ENCODE measurements around the gene WDR76.

WDR76 gene

GRCh38 chr15:43879386-43880355, 52.9 kb downstream of the WDR76 start:
- DNase-seq: no peak

DNA sequence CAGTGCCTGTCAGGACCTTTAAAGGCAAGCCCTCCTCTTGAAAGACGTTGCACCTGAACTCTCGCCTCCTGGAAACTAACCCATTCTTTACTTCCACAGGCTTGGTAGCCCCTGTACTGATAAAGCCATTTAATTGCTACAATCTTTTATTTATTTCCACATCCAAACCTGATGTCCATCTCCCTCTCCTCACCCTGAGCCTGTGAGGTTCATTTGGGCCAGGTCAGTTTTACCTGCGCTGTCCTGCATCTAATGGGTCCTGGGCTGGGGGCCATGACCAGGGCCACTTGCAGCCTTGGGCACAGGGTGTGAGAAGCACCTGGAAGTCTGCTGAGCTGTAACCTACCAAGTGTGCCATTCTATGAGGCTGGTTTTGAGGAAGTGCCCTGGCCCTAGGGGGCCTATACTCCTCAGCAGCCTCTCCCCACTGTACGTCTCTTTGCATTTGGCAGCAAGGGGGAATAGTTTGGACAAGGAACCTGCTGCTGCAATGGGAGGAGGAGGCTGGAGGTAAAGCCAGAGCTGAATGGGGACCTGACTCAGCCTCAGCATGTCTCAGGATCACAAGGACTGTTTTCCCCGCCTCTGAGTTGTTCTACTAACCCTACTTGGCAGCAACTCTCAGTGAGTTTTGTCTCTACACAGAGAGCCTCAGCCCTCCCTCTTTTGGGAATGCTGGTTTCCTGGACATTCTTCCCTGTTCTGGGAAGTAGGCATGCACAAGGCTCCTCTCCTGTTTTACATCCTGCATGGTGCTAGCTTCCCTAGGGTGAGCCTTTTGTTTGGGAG, 53.8 kb downstream of the WDR76 start:
- DNase-seq: no peak

GRCh38 chr15:43881245-43881644, 54.4 kb downstream of the WDR76 start:
- DNase-seq: no peak

- DNase-seq: no peak
Observed at GRCh38 chr15:43881944-43882343, 55.1 kb downstream of the WDR76 start.

DNA sequence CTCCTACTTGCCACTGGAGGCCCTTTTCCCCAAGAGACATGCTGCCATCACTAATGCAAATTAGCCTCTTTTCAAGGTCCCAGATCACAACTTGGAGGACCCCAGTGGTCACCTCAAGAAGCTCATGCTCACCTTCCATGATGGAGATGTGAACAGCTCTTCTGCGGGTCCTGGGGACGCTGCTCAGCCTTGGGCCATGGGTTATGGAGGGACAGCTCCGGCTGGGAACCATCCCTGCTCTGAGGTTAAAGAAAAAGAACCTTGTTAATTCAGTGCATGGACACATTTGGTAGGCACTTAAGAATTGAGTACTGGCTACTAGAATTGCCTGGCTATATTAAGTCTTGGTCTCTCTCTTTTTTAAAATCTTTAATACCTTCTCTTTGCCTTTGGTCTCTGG, 56.8 kb downstream of the WDR76 start:
- DNase-seq: no peak

- no peak for DNase-seq
Observed at GRCh38 chr15:43886558-43886957, 59.8 kb downstream of the WDR76 start.

DNA sequence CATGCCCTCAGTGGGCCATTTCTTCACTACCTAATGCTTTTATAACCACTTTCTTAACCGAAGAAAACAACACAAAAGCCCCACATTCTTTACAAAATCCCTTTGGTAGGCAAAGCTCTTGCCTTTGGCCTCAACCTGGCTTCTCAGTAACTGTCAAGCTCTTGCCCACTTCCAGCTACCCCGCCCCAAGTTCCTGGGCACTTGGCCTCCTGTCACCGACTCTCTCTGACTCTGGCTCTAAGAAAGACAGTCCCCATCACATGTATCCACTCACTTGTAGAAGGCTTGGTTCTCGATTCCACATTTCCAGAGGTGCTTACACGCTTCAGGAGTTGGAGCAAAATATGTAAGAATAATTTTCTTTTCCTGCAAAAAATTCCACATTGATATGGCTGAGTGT, 61.1 kb downstream of the WDR76 start:
- DNase-seq: no peak

DNA sequence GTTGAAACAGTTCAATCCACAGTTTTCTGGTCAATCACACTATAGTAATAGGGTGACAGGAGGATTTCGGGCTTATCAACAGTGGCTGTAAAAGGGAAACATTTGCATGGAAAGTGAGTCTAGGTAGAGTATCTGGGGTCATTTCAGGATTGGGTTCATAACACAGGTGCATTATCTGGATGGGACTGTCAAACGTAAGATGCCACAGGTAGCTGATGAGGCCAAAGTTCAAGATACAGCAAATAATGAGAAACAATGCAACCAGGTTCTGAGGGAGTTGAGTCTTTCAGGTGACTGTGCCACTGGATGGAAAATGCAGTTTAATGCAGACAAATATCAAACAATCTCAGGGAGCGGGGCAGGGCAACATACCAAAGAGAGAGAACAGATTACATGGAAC, 62.2 kb downstream of the WDR76 start:
- no peak for DNase-seq

GRCh38 chr15:43893956-43894355, 67.2 kb downstream of the WDR76 start:
- no peak for DNase-seq

GRCh38 chr15:43895586-43895985, 68.8 kb downstream of the WDR76 start:
- DNase-seq: no peak

DNA sequence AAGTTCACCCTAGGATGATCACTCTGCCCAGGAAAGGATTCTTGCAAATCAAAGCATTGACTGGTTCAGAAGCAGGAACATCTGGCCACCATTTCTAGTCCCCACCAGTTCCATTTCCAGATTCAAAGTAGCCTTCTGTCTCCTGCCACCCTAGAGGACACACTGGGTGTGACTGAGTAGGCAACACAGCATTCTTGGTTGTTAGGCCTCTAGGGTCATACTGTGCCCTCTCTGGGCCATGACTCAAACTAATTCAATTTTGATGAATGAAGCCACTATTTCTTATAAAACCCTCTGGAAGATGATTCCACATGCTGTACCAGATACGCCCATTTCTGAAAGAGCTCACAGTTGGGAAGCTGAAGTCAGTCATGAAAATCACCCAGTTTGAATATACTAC, 69.7 kb downstream of the WDR76 start:
- no peak for DNase-seq

DNA sequence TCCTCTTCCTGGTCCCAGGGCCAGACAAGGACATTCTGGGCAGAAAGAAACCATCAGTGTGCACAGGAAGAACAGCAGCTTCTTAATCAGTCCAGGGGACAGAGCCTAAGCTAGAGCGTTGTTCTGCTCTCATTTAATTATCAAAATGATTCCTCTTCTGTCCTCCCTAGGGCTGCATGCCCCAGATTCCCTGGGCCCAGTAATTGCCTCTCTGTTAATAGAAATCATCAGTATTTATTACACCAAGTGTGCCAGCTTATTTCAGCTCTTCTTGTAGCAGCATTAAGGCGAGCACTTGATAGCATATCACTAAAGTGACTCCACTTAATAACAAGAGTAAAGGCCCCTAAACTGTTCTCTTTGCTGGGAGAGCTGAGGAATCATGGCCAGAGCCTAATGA, 72.1 kb downstream of the WDR76 start:
- DNase-seq: no peak

DNA sequence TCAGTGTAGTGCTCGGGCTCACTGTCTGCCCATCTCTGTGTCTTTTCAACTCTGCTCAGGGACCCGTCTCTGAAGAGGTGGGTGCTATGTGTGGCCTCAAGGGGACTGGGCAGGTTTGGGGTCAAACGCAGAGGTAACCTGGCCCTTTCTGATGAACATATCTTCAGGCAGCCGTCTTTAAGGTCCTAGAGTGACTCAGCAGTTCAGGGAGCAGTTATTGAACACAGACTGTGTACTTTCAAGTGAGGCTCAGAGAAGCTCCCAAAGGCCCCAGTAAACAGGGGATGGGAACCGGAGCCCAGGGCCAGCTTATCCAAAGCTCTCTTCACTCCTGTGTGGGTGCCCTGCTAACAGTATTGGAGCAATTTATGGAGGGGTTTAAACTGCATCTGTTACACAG, 73.1 kb downstream of the WDR76 start:
- DNase-seq: no peak

GRCh38 chr15:43900996-43901395, 74.2 kb downstream of the WDR76 start:
- DNase-seq: no peak

DNA sequence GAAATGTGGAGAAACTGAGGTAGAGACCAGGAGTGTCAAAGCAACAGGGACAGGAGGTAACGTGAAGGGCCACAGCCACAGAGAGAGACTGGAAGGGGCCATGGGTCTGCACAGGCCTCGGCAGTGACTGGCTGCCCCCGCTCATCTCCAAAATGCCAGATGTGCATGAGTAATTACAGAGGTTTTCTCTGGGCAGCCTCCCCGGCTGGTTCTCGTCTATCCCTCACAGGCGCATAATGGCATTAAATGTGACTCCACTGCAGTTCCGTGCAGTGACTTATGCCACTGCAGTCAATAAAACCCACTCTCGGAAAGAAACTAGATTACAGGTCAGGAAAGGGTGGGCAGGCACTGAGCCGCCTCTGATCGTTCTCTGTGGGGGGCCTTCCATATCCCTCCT, 74.7 kb downstream of the WDR76 start:
- no peak for DNase-seq

- no peak for DNase-seq
Observed at GRCh38 chr15:43903864-43904290, 77.1 kb downstream of the WDR76 start.

DNA sequence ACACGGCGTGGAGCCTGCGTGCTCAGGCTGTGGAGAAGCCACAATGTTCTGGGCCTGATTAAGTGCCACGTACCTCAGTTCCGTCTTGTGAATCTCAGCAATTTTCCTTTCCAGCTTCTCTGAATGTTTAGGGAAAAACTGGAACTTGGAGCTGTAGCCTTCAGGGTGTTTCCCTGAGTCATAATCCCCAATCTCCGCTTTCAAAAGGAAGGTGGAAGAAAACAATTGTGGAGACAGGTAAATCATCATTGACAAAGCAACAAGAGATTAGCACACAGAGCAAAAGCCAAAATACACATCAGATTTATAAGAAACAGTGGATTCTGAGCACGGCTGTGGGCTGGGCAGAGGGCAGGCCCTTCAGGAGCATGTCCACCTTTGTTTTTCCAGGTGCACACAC, 79.0 kb downstream of the WDR76 start:
- DNase-seq: no peak

DNA sequence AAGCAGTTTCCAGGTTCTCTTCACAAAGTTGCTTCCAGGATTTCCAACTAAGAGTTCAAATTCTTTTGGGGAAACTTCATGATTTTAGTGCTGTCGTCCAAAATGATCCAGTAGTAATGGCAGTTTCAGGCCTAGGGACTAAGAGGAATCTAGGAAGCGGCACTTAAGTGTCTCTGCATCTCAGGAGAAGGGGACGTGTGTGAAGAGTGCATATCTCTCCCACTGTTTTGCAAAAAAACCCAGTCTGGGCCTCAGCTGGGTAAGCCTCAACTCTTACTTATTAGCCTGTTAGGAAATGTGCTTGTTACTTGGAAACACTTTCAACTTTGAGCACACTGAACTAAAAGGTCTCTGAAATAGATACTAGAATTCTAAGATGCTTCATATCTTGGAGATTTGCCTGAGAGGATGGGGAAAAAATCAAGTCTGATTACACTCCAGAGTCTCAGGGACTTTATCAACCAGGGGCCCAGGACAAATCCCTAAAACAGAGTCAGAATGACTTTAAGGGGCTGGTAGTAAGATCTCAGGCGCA, 81.8 kb downstream of the WDR76 start:
- DNase-seq: no peak

DNA sequence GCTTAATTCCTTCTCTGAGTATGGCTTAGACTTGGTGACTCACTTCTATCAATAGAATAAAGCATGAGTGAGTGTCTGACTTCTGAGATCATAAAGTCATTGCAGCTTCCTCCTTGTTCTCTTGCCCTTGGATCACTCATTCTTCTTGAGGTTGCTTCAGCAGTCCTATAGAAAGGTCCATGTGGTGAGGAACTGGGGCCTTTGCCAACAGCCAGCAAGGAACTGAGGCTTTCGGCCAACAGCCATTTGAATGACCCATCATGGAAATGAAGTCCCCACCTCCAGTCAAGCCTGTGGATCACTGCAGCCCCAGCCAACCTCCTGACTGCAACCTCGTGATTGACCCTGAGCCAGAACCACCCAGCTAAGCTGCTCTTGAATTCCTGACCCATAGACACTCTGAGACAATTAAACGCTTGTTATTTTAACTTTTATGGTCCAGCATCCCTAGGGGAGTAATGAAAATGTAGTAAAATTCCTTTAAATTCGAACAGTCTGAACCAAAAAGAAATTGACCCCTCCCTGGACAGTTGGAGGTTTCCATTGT, 84.5 kb downstream of the WDR76 start:
- DNase-seq: peak; percentile 89

- no peak for DNase-seq
Observed at GRCh38 chr15:43912208-43912607, 85.4 kb downstream of the WDR76 start.

DNA sequence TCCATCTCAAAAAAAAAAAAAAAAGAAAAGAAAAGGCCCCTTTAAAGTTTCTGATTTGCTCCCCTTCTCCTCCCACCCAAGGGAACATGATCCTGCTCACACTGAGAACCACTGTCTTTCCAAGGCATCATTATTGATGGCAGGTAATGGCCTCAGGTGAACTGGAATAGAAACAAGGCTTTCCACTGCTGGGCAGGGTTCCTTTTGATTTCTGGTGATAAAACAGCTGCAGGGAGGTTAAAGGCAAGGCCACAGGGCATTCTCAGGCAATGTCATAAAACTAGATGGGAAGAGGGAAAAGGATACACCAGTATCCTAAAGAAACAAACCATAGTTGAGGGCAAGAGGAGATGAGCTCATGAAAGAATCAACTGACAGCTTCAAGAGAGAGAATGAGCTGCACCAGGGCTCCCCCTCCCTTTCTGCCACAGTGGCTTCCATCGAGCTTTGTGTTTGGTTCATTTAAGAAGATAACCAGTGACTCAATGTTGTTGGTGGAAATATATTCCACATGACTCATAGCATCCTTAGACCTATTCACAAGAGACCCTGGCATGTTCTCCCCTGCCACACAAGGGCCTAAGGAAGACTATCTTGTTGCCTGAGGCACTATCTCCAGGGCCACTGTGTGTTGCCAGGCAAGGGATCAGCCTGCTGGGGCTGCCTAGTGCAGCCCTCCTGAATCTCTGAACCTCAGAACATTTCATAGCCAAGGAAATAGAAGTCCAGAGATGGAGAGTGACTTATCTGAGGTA, 86.4 kb downstream of the WDR76 start:
- DNase-seq: peak; percentile 69

DNA sequence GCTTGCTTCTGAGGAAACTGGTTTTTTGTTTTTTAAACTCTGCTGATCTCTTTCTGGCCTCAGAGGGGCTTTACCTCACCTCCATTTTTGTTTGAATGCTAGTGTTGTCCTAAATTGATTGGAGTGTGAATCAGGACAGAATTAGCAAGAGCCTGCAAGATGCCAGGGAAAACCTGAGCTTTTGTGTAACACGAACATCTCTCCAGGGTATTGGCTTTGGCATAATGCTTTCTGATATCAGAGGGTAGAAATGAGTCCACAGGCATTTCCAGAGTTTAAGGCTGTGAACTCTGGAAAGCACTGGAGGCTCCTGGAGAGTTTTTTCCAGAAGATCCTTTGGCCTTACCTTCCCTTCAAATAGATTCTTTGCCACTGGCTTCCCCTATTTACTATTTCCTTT, 87.1 kb downstream of the WDR76 start:
- no peak for DNase-seq
